Upper lobe of right lung (tissue), 1 donor: ENCODE results near the gene GTF2IRD2. TPM values are rescaled to one million over a fixed set of nuclear protein-coding genes. Genes with fewer than 3 reads are reported as not detected.
"Not testable (repeated sequence)": the region's sequence is repeated elsewhere in the genome, so short reads cannot be mapped to it uniquely, and the experiment has no call there.

Source experiments
- ATAC-seq: fragments of 200-7000 bp; cut with Tn5 transposase; one replicate; pipeline ENCODE4 v1.9.1; 2020; ENCODE audit warnings: mild to moderate bottlenecking, moderate library complexity
- DNase-seq: peaks from one replicate; pipeline ENCODE4 v3.0.0-alpha.2; 2020
- H3K27ac ChIP-seq: fragments of 200-600 bp; one replicate; pipeline ENCODE4 v1.8.0; 2022
- H3K27me3 ChIP-seq: fragments of 200-600 bp; one replicate; pipeline ENCODE4 v1.8.0; 2022; ENCODE audit warnings: mild to moderate bottlenecking
- H3K36me3 ChIP-seq: fragments of 200-600 bp; one replicate; pipeline ENCODE4 v1.8.0; 2022
- H3K4me1 ChIP-seq: fragments of 200-600 bp; one replicate; pipeline ENCODE4 v1.8.0; 2022
- H3K4me3 ChIP-seq: fragments of 200-600 bp; one replicate; pipeline ENCODE4 v1.8.0; 2022; ENCODE audit warnings: mild to moderate bottlenecking
- H3K9me3 ChIP-seq: fragments of 200-600 bp; one replicate; pipeline ENCODE4 v1.8.0; 2022
- intact Hi-C: fragments of 100-400 bp; cut with DNase I; formaldehyde crosslinking; loops from one replicate; pipeline ENCODE4 v1.11.0; 2022
- total RNA-seq: library from RNA; stranded (reverse); fragmentation: NEBNext Ultra II Directional; extraction: Animal tissue kit (Norgen Biotek cat#: 25700); gene quantifications from one replicate; pipeline ENCODE4 v1.2.1, GENCODE V29; 2021
- donor health status: DM: no; HTN: yes; CAD: no; lungs with severe emphysema.

GTF2IRD2 gene
- total RNA-seq, 1 donor from 2014 or later, result 22.2 TPM

GRCh38 chr7:74821259-74821658 is 30.1 kb downstream of the GTF2IRD2 start:
- H3K27me3 ChIP-seq, H3K9me3 ChIP-seq, H3K36me3 ChIP-seq, DNase-seq, ATAC-seq, H3K4me3 ChIP-seq, H3K27ac ChIP-seq, intact Hi-C loops, H3K4me1 ChIP-seq: not testable (repeated sequence)

DNA sequence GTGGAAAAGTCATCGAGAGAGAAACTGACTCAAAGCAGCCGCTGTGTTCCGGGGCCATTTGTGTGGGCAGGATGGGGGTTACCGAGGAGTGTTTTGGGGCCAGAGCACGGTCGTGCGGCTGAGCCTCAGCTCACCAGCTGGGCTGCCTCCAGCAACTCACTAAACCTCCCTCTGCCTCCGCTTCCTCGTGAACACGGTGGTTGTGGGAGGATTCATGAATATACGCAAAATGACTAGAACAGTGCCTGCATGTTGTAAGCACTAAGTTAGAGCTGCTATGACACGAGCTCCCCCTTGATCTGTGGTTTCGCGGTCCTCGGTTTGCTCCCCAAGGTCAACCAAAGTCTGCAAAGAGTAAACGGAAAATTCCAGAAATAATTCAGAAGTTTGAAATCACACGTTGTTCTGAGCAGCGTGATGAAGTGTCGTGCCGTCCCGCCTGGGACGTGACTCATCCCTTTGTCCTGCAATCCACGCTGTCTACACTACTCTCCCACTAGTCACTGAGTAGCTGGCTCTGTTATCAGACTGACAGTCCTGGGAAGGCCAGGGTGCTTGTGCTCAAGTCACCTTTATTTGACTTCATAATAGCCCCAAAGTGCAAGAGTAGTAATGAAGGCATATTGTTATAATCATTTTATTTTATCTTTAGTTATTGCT is 31.1 kb downstream of the GTF2IRD2 start:
- DNase-seq, intact Hi-C loops, H3K4me3 ChIP-seq, H3K36me3 ChIP-seq, H3K9me3 ChIP-seq, H3K4me1 ChIP-seq, H3K27ac ChIP-seq, H3K27me3 ChIP-seq: not testable (repeated sequence)
- ATAC-seq, result peak; percentile 79

DNA sequence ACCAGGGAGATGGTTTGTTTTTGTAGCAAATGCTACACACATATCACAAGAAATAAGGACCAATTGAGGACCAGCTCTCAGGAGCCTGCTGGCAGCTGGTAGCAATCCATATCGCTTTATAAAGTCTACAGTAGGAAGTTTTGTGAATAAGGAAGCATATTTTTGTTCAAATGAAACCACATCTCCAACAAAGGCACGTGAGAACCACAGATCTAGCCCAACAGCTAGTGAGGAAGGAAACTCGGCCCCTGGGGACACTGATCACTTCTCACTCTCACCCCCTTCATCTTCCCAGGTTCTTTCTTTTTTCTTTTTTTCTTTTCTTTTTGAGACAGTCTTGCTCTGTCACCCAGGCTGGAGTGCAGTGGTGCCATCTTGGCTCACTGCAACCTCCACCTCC is 35.5 kb downstream of the GTF2IRD2 start:
- DNase-seq, intact Hi-C loops, H3K27me3 ChIP-seq, H3K9me3 ChIP-seq, H3K36me3 ChIP-seq, H3K27ac ChIP-seq, H3K4me3 ChIP-seq, H3K4me1 ChIP-seq: not testable (repeated sequence)
- peak; percentile 41 for ATAC-seq

DNA sequence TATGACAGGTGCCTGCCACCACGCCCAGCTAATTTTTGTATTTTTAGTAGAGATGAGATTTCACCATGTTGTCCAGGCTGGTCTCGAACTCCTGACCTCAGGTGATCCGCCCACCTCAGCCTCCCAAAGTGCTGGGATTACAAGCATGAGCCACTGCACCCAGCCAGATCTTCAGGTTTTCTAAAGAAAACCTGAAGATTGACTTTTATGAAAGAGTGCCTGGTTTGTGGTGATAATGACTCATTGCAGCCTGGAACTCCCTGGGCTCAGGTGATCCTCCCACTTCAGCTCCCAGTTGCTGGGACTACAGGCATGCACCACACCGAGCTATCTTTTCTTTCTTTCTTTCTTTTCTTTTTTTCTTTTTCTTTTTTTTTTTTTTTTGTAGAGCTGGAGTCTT is 52.8 kb downstream of the GTF2IRD2 start:
- ATAC-seq, intact Hi-C loops, H3K4me3 ChIP-seq, H3K36me3 ChIP-seq, DNase-seq, H3K9me3 ChIP-seq, H3K27me3 ChIP-seq, H3K4me1 ChIP-seq, H3K27ac ChIP-seq: not testable (repeated sequence)

- H3K27me3 ChIP-seq, ATAC-seq, DNase-seq, H3K9me3 ChIP-seq, intact Hi-C loops, H3K4me1 ChIP-seq, H3K36me3 ChIP-seq, H3K27ac ChIP-seq, H3K4me3 ChIP-seq: not testable (repeated sequence)
Observed at GRCh38 chr7:74797848-74798622, 53.4 kb downstream of the GTF2IRD2 start.

DNA sequence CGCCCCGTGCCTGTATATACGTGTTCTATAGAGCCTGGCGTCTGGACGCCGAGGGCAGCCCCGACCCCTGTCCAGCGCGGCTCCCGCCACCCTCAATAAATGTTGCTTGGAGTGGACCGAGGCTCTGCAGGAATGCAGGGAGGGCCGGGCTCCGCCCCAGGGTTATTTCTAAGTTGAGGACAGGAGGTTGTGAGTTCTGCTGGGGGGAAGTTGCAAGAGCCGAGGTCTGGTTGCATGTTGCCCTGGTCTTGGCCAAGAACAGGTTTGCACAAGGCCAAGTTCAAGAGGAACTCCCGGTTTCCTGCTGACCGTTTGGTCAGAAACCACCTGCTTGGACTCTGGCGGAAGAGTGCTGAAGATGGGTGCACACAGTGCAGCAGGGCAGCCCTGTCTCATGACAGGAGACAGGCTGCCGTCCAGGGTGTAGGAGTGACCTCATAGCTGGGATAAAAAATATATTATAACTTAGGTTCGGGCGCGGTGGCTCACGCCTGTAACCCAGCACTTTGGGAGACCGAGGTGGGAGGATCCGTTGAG is 62.1 kb downstream of the GTF2IRD2 start:
- H3K27me3 ChIP-seq, H3K4me1 ChIP-seq, H3K36me3 ChIP-seq, H3K27ac ChIP-seq, H3K9me3 ChIP-seq, H3K4me3 ChIP-seq, intact Hi-C loops, DNase-seq: not testable (repeated sequence)
- ATAC-seq, result peak; percentile 59

DNA sequence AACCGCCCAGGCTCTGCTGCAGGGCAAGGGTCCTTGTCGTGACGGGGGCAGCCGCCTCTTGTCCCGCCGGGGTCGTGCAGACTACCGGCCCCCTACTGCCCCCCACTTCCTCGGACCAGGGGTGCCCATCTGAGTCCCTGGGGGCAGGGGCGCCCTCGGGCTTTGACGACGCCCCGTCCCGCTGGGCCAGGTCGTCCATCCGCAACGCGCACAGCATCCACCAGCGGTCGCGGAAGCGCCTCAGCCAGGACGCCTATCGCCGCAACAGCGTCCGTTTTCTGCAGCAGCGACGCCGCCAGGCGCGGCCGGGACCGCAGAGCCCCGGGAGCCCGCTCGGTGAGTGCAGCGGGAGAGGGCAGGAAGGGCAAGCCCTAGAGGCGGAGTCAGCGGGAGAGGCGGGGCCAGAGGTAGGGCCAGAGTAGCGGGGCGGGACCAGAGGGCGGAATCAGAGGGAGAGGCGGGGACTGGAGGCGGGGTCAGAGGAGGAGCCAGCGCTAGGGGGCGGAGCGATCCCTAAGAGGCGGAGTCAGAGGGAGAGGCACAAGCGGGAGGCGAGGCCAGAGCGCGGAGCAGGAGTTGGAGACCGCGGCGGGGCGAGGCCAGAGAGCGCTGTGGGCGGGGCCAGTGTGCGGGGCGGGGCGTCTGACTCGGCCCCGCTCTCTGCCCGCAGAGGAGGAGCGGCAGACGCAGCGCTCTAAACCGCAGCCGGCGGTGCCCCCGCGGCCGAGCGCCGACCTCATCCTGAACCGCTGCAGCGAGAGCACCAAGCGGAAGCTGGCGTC is 62.8 kb downstream of the GTF2IRD2 start:
- H3K9me3 ChIP-seq, intact Hi-C loops, H3K36me3 ChIP-seq, H3K27ac ChIP-seq, H3K4me1 ChIP-seq, H3K27me3 ChIP-seq: not testable (repeated sequence)
- DNase-seq, result peak; percentile 98
- peak; percentile 97 for ATAC-seq
- peak overlapping the region; percentile 33 for H3K4me3 ChIP-seq

GRCh38 chr7:74783595-74783994 is 67.8 kb downstream of the GTF2IRD2 start:
- ATAC-seq, H3K9me3 ChIP-seq, H3K4me3 ChIP-seq, H3K4me1 ChIP-seq, intact Hi-C loops, H3K27ac ChIP-seq, H3K36me3 ChIP-seq, H3K27me3 ChIP-seq, DNase-seq: not testable (repeated sequence)

DNA sequence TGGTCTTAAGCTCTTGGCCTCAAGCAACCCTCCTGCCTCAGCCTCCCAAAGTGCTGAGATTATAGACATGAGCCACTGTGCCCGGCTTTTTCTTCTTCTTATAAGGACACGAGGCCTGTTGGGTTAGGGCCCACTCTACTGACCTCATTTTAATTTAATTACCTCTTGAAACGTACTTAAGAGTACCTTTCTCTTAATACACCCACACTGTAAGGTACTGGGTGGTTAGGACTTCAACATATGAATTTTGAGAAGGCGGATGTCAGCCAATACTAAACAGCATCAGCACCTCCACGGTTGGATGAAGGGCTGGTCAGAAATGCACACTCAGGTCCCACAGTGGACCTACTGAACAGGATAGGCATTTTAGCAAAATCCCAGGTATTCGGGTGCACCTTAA is 69.7 kb downstream of the GTF2IRD2 start:
- H3K9me3 ChIP-seq, H3K27ac ChIP-seq, H3K4me1 ChIP-seq, H3K27me3 ChIP-seq, H3K36me3 ChIP-seq, DNase-seq, H3K4me3 ChIP-seq, intact Hi-C loops: not testable (repeated sequence)
- peak; percentile 61 for ATAC-seq

GRCh38 chr7:74779053-74779452 is 72.4 kb downstream of the GTF2IRD2 start:
- H3K27ac ChIP-seq, intact Hi-C loops, H3K4me3 ChIP-seq, H3K36me3 ChIP-seq, H3K27me3 ChIP-seq, H3K9me3 ChIP-seq, H3K4me1 ChIP-seq, ATAC-seq, DNase-seq: not testable (repeated sequence)

GRCh38 chr7:74775111-74775510 is 76.3 kb downstream of the GTF2IRD2 start:
- H3K27ac ChIP-seq, H3K4me1 ChIP-seq, H3K4me3 ChIP-seq, H3K9me3 ChIP-seq, H3K36me3 ChIP-seq, H3K27me3 ChIP-seq, DNase-seq, intact Hi-C loops: not testable (repeated sequence)
- ATAC-seq, result peak; percentile 34

DNA sequence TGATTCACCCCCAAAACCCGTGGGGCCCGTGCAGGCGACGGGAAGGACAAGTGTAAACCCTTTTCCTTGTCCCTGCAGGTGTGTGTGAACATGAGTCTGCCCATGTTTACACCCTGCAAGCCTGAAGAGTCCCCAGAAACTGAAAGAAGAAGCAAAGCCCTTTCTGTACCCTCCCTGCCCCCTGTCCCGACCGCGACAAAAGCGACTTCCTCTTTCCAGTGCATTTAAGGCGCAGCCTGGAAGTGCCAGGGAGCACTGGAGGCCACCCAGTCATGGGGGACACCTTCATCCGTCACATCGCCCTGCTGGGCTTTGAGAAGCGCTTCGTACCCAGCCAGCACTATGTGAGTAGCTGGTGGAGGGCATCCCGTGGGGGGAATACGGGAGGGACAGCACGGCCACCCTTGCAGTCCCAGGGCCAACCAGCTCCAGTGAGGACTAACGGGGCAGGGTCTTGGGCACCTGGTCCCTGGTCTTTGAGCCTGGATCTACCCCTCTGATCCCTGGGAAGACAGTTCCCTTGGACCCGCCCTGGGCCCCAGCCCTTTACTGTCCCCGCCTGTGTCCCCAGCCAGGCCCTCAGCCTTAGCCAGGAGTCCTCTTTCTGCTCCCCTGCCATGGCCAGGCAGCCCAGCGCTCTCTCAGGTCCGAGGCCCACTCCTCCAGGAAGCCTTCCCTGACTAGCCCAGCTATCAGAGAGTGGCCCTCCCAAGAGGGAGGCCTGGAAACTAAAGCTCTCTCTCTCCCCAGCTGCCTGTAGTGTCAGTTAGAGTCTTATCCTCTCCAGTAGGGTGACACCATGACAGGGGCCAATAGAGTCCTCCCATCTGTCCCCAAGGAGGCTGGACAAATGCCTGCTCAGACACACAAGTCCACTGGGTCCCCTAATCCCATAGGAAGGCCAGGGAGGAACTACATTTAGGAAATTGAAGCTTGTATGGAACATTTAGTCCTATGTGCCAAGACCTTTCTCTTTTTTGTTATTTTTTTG is 77.3 kb downstream of the GTF2IRD2 start, which contains the start of gene NCF1:
Gene NCF1, plus strand, starts transcription at position 252 of the 991 bp plus-strand sequence. Its CDS starts 21 bp downstream, at position 273.
- H3K27ac ChIP-seq, intact Hi-C loops, H3K27me3 ChIP-seq, H3K9me3 ChIP-seq, H3K4me3 ChIP-seq, DNase-seq, H3K4me1 ChIP-seq, H3K36me3 ChIP-seq: not testable (repeated sequence)
- ATAC-seq, result peak; percentile 93

- H3K36me3 ChIP-seq, H3K27ac ChIP-seq, H3K4me3 ChIP-seq, H3K9me3 ChIP-seq, H3K4me1 ChIP-seq, intact Hi-C loops, ATAC-seq, H3K27me3 ChIP-seq, DNase-seq: not testable (repeated sequence)
Observed at GRCh38 chr7:74772093-74772492, 79.3 kb downstream of the GTF2IRD2 start.
